Thyroid gland (tissue), 4 donors: ENCODE measurements around the gene FAM162B. TPM values are rescaled to one million over a fixed set of nuclear protein-coding genes. Genes with fewer than 3 reads are reported as not detected.
"Not testable (repeated sequence)": the region's sequence is repeated elsewhere in the genome, so short reads cannot be mapped to it uniquely, and the experiment has no call there.

ENCODE experiments used
- DNase-seq, 2 donors: peaks; one replicate each; pipeline ENCODE4 v3.0.0-alpha.2; 2019
- H3K27ac ChIP-seq, 3 donors: fragments of 200-600 bp; sonication (generic); 1 replicate in 2 of 3; 2 replicates in 1 of 3; pipeline ENCODE4 v1.5.1; 2016 to 2019; ENCODE audit warnings: mild to moderate bottlenecking in 1 of 3, moderate library complexity in 1 of 3
- H3K27me3 ChIP-seq: fragments of 200-600 bp; sonication (generic); one replicate; pipeline ENCODE4 v1.5.1; 2019
- H3K36me3 ChIP-seq, 2 donors: fragments of 200-600 bp; sonication (generic); one replicate each; pipeline ENCODE4 v1.5.1; 2016 to 2019
- H3K4me1 ChIP-seq, 2 donors: fragments of 200-600 bp; sonication (generic); one replicate each; pipeline ENCODE4 v1.5.1; 2017 to 2019
- H3K4me3 ChIP-seq, 3 donors: fragments of 200-600 bp; sonication (generic); replicated peaks in 1 of 3; 1 replicate in 2 of 3; 2 replicates in 1 of 3; pipeline ENCODE4 v1.5.1; 2016; ENCODE audit warnings: mild to moderate bottlenecking in 1 of 3
- H3K9me3 ChIP-seq: fragments of 200-600 bp; sonication (generic); one replicate; pipeline ENCODE4 v1.5.1; 2017
- POLR2A ChIP-seq, 2 donors: fragments of 450-650 bp; IDR thresholded peaks; one replicate each; pipeline ENCODE4 v1.6.1; 2017; ENCODE audit warnings: antibody characterized with exemption in 2 of 2, mild to moderate bottlenecking in 2 of 2, moderate library complexity in 1 of 2
- WGBS, 2 donors: methylation state at CpG; one replicate each; pipeline ENCODE4 v1.1.5; 2017; 5-methylcytosine and 5-hydroxymethylcytosine counted together
- intact Hi-C: fragments of 100-400 bp; cut with DNase I; formaldehyde crosslinking; loops from one replicate; pipeline ENCODE4 v1.15.1; 2023
- total RNA-seq, 4 donors: library from RNA; depleted of rRNA; stranded (reverse); fragments of >200 nt; gene quantifications; one replicate each; pipeline ENCODE4 v1.2.3, GENCODE V29; 2016
- TF ChIP-seq, protein P1 (sequence below), 6 experiments: fragments of 200-600 bp in 3 of 6; fragments of 450-650 bp in 3 of 6; sonication (generic) in 3 of 6; IDR thresholded peaks; one replicate each; pipeline ENCODE4 v1.5.1; 2016 to 2019; ENCODE audit warnings: antibody characterized with exemption in 6 of 6, mild to moderate bottlenecking in 2 of 6, inconsistent platforms in 1 of 6, moderate library complexity in 1 of 6

The FAM162B gene
- total RNA-seq, 4 donors from 2014 or later = 5.7 to 17.2 (median 12.7) TPM

DNA sequence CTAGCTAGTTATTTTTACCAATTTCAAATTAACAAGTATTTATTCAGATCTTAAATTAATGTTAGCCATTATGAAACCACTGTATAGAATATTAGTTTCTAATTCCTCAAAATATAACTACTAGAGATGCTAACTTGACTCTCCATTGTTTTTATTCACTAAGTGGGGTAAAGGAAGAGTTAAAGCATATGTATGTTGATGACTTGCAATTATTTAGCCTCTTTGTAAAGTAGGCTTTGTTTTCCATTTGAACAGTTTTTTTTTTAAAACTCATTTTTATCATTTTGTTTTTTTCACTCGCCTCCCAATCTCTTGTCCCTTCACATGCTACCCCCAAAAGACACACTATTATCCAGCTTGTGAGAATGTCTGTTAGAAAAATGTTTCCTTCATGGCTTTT is 3.3 kb downstream of the FAM162B start:
- Histone ChIP-seq H3K27me3 (no peaks in the 10 kb centered on the region), H3K4me1 (peaks cover 3 to 8% of the 10 kb centered on the region in 2 donors), H3K27ac (no peak overlapping the region), H3K9me3 (no peaks in the 10 kb centered on the region), H3K36me3 (no peaks in the 10 kb centered on the region), H3K4me3 (no peak overlapping the region)
- intact Hi-C loops = no loop called here
- 88 to 96% methylated on average over 1 of the region's 1 CpG for WGBS, 2 donors
- DNase-seq = no peak
- no peak for TF ChIP-seq POLR2A (IDR thresholded peaks at IDR 0.05)
- TF ChIP-seq, protein P1, sequence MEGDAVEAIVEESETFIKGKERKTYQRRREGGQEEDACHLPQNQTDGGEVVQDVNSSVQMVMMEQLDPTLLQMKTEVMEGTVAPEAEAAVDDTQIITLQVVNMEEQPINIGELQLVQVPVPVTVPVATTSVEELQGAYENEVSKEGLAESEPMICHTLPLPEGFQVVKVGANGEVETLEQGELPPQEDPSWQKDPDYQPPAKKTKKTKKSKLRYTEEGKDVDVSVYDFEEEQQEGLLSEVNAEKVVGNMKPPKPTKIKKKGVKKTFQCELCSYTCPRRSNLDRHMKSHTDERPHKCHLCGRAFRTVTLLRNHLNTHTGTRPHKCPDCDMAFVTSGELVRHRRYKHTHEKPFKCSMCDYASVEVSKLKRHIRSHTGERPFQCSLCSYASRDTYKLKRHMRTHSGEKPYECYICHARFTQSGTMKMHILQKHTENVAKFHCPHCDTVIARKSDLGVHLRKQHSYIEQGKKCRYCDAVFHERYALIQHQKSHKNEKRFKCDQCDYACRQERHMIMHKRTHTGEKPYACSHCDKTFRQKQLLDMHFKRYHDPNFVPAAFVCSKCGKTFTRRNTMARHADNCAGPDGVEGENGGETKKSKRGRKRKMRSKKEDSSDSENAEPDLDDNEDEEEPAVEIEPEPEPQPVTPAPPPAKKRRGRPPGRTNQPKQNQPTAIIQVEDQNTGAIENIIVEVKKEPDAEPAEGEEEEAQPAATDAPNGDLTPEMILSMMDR (IDR thresholded peaks at IDR 0.05) = no peak

DNA sequence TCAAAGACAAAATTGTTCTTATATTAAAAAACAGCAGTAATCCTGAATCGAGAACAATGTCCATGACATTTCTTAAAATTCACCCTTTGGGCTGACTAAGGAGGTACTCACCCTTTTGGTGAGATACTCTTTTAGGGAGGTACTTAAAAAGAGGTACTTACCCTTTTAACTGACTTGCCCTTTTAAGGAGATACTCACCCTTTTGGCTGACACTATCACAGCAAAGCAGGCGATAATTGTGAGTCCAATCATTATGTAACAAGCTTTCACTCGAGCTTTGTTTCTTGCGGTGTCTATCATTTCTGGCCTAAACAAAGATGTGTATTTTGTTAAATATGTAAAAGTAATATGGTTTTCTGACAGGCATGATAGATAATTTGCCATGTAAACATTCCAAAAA is 3.7 kb downstream of the FAM162B start:
- Histone ChIP-seq H3K4me3 (no peak overlapping the region), H3K9me3 (no peaks in the 10 kb centered on the region), H3K4me1 (peaks cover 3 to 8% of the 10 kb centered on the region in 2 donors), H3K27ac (no peak overlapping the region), H3K36me3 (no peaks in the 10 kb centered on the region), H3K27me3 (no peaks in the 10 kb centered on the region)
- no peak for DNase-seq
- intact Hi-C loops = no loop called here
- WGBS, 2 donors = 84 to 85% methylated on average over 4 of the region's 4 CpGs
- TF ChIP-seq, protein P1 (IDR thresholded peaks at IDR 0.05) = no peak
- TF ChIP-seq POLR2A (IDR thresholded peaks at IDR 0.05) = no peak

DNA sequence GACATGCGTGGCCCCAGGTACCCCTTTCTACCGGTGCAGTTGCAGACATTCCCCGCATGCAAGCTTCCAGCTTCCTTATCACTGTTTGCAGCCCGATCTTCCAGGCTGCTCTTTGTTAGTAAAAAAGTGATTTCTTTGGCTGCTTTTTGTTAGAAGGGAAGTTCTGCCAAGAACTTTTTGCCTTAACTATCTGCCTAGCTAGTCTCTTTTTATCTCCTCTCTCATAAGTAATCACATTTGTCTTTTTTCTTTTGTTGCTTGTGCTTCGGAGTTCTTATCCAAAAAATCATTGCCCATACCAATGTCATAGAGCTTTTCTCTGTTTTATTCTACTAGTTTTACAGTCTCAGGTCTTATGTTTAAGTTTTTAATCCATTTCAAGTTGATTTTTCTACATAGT is 20.3 kb downstream of the FAM162B start:
- DNase-seq = no peak
- intact Hi-C loops = no loop called here
- Histone ChIP-seq H3K9me3 (no peaks in the 10 kb centered on the region), H3K4me1 (no peaks in the 10 kb centered on the region), H3K4me3 (no peak overlapping the region), H3K36me3 (no peaks in the 10 kb centered on the region), H3K27me3 (no peaks in the 10 kb centered on the region), H3K27ac (no peak overlapping the region)
- TF ChIP-seq, protein P1 (IDR thresholded peaks at IDR 0.05) = no peak
- TF ChIP-seq POLR2A (IDR thresholded peaks at IDR 0.05) = no peak
- WGBS, 2 donors = 74 to 76% methylated on average over 5 of the region's 5 CpGs

DNA sequence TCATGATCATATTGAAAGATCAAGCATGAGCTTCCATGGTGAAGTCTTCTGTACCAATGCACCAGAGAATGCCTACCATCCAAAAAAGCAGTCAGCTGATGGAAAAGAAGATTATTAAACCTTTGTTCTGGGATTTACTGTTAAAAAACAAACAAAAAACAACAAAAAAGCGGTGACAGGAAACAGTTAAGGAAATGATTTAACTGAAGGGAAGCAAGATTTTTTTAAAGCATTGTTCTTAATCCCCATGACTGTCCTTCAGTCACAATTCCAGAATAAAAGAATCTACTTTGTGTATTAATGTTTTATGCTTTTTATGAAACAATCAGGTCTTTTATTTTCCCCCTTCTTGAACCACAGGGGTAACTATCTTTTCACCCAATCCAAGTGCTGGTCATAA is 23.9 kb downstream of the FAM162B start:
- TF ChIP-seq, protein P1 (IDR thresholded peaks at IDR 0.05) = no peak
- no peak for TF ChIP-seq POLR2A (IDR thresholded peaks at IDR 0.05)
- Histone ChIP-seq H3K27me3 (no peaks in the 10 kb centered on the region), H3K36me3 (no peaks in the 10 kb centered on the region), H3K27ac (no peak overlapping the region), H3K4me3 (no peak overlapping the region), H3K9me3 (no peaks in the 10 kb centered on the region), H3K4me1 (no peaks in the 10 kb centered on the region)
- DNase-seq = no peak
- intact Hi-C loops = no loop called here
- 66 to 81% methylated on average over 1 of the region's 1 CpG for WGBS, 2 donors

DNA sequence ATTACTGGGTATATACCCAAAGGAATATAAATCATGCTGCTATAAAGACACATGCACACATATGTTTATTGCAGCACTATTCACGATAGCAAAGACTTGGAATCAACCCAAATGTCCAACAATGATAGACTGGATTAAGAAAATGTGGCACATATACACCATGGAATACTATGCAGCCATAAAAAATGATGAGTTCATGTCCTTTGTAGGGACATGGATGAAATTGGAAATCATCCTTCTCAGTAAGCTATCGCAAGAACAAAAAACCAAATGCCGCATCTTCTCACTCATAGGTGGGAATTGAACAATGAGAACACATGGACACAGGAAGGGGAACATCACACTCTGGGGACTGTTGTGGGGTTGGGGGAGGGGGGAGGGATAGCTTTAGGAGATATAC is 25.0 kb downstream of the FAM162B start:
- H3K4me3 ChIP-seq, H3K9me3 ChIP-seq, H3K27me3 ChIP-seq, DNase-seq, intact Hi-C loops, H3K27ac ChIP-seq, H3K4me1 ChIP-seq, H3K36me3 ChIP-seq: not testable (repeated sequence)
- 96 to 97% methylated on average over 3 of the region's 3 CpGs for WGBS, 2 donors

DNA sequence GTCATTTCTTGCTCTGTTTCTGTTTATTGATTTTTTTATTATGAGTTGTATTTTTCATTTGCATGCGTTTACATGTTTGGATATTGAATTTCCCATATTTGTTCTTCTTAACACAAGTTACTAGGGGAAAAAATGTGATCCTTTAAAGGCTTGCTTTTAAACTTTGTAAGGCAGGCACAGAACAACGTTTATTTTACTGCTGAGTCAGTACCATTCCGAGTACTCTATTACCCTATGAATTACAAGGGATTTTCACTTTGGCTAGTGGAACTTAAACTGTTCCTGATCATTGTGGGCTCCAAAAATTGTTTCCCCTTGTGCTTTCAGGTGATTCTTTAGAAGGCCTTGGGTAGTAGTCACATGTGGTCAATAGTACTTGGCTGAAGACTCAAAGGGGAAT is 28.5 kb downstream of the FAM162B start:
- TF ChIP-seq POLR2A (IDR thresholded peaks at IDR 0.05) = no peak
- TF ChIP-seq, protein P1 (IDR thresholded peaks at IDR 0.05) = no peak
- Histone ChIP-seq H3K27ac (no peak overlapping the region), H3K4me1 (no peaks in the 10 kb centered on the region), H3K9me3 (no peaks in the 10 kb centered on the region), H3K36me3 (no peaks in the 10 kb centered on the region), H3K4me3 (no peak overlapping the region), H3K27me3 (no peaks in the 10 kb centered on the region)
- DNase-seq = no peak
- 97 to 99% methylated on average over 3 of the region's 3 CpGs for WGBS, 2 donors
- intact Hi-C loops = no loop called here
